K562 (cell line): ENCODE measurements around the gene ADGRF1. TPM values are rescaled to one million over a fixed set of nuclear protein-coding genes. Genes with fewer than 3 reads are reported as not detected.

Experiments used
- ATAC-seq: fragments of 200-7000 bp; cut with Tn5 transposase; 3 replicates; pipeline ENCODE4 v1.9.1; 2020; ENCODE audit warnings: moderate library complexity
- BruUV-seq: library from RNA; stranded (reverse); fragments of 400-500 nt; replicated peaks from 2 replicates; lab custom pipeline; 2021; lab: Mats Ljungman, UMichigan
- CTCF ChIA-PET: fragments of 300-600 bp; formaldehyde crosslinking; extraction: SDS; loops from one replicate; lab custom pipeline; 2021; ENCODE audit warnings: low intra/inter-chr PET ratio; lab: Yijun Ruan, JAX
- POLR2A ChIA-PET: fragments of 300-600, 350-650 bp; sonication (Branson Sonifier 250); formaldehyde crosslinking; extraction: SDS; loops from one replicate; lab custom pipeline; 2021; ENCODE audit warnings: antibody characterized with exemption, inconsistent platforms; lab: Yijun Ruan, JAX
- DNase-seq, 4 experiments: peaks; one replicate each; pipeline versions ENCODE4 v3.0.0 to v3.0.0-alpha.2; 2011 to 2018; ENCODE audit warnings: low spot score in 3 of 4, mixed read lengths in 3 of 4; ENCODE audit errors: extremely low read depth in 1 of 4
- FAIRE-seq: peaks from 2 replicates; lab custom pipeline; 2011; peaks lifted over from hg19 to GRCh38; lab: Jason Lieb, UNC
- H2AFZ ChIP-seq: 2 replicates; pipeline ENCODE4 v1.6.0; 2011; ENCODE audit warnings: low read depth, low read length, control low read depth, inconsistent platforms
- H3K27ac ChIP-seq: fragments of 200-600 bp; 3 replicates; pipeline ENCODE4 v1.8.0; 2011; ENCODE audit warnings: low read depth, mild to moderate bottlenecking, control low read depth, inconsistent platforms, low read length, moderate library complexity, mixed read lengths; ENCODE audit errors: extremely low read depth
- H3K27me3 ChIP-seq, 2 experiments: fragments of 300-600 bp in 1 of 2; 2 replicates in 1 of 2; 3 replicates in 1 of 2; pipeline versions ENCODE4 v1.6.0 to v1.8.0; 2011; ENCODE audit warnings: inconsistent platforms in 2 of 2, low read length in 2 of 2, mild to moderate bottlenecking in 1 of 2, mixed read lengths in 1 of 2, moderate library complexity in 1 of 2; ENCODE audit not compliant: control insufficient read depth in 2 of 2, insufficient read depth in 2 of 2
- H3K36me3 ChIP-seq: fragments of 300-600 bp; 3 replicates; pipeline ENCODE4 v1.8.0; 2011; ENCODE audit warnings: mild to moderate bottlenecking, low read length, inconsistent platforms; ENCODE audit not compliant: control insufficient read depth, insufficient read depth
- H3K4me1 ChIP-seq, 2 experiments: fragments of 200-600 bp in 1 of 2; replicated peaks in 1 of 2; 2 replicates in 1 of 2; 3 replicates in 1 of 2; pipeline versions ENCODE4 v1.5.1 to v1.8.0; 2011; ENCODE audit warnings: inconsistent platforms in 2 of 2, low read length in 2 of 2, mild to moderate bottlenecking in 1 of 2, mixed read lengths in 1 of 2, moderate library complexity in 1 of 2; ENCODE audit not compliant: control insufficient read depth in 2 of 2, insufficient read depth in 2 of 2
- H3K4me2 ChIP-seq: 2 replicates; pipeline ENCODE4 v1.6.1; 2011; ENCODE audit warnings: low read length, control low read depth, inconsistent platforms, mixed read lengths; ENCODE audit not compliant: insufficient read depth
- H3K4me3 ChIP-seq: fragments of 200-600 bp; sonication (generic), shearing (Covaris generic); 2 replicates; pipeline ENCODE4 v1.5.1; 2016; ENCODE audit warnings: control low read depth, inconsistent platforms
- H3K79me2 ChIP-seq: fragments of 200-600 bp; 3 replicates; pipeline ENCODE4 v1.8.0; 2011; ENCODE audit warnings: low read length, inconsistent platforms; ENCODE audit not compliant: control insufficient read depth, insufficient read depth
- H3K9ac ChIP-seq, 2 experiments: 2 replicates each; pipeline versions ENCODE4 v1.6.0 to v1.6.1; 2011; ENCODE audit warnings: low read depth in 2 of 2, low read length in 2 of 2, control low read depth in 1 of 2, inconsistent platforms in 1 of 2, mild to moderate bottlenecking in 1 of 2, mixed read lengths in 1 of 2; ENCODE audit not compliant: insufficient read depth in 1 of 2
- H3K9me1 ChIP-seq: one replicate; pipeline ENCODE4 v1.6.0; 2011; ENCODE audit warnings: inconsistent platforms, mild to moderate bottlenecking, low read length, moderate library complexity; ENCODE audit not compliant: control insufficient read depth, insufficient read depth
- H3K9me3 ChIP-seq: replicated peaks from 2 replicates; pipeline ENCODE4 v1.5.1; 2011; ENCODE audit warnings: low read depth, low read length, inconsistent platforms; ENCODE audit not compliant: control insufficient read depth, insufficient read depth
- H4K20me1 ChIP-seq: replicated peaks from 2 replicates; pipeline ENCODE4 v1.6.1; 2011; ENCODE audit warnings: low read length, inconsistent platforms, mixed read lengths; ENCODE audit not compliant: control insufficient read depth, insufficient read depth
- CREB1 ChIP-seq, 2 experiments: sonication (generic) in 1 of 2; formaldehyde crosslinking in 1 of 2; IDR thresholded peaks; 2 replicates each; pipeline versions ENCODE4 v1.6.1 to v1.8.0; 2012 to 2022; ENCODE audit warnings: inconsistent platforms in 1 of 2, mild to moderate bottlenecking in 1 of 2, missing genetic modification reagents in 1 of 2, moderate library complexity in 1 of 2
- MTA1 ChIP-seq: fragments of 450-650 bp; IDR thresholded peaks from 2 replicates; pipeline ENCODE4 v1.6.1; 2017; ENCODE audit warnings: borderline replicate concordance
- PURB ChIP-seq: sonication (generic); formaldehyde crosslinking; IDR thresholded peaks from 2 replicates; pipeline ENCODE4 v1.9.0; 2021; ENCODE audit warnings: low read depth, mild to moderate bottlenecking, missing genetic modification reagents
- SP1 ChIP-seq: sonication (generic); formaldehyde crosslinking; IDR thresholded peaks from 2 replicates; pipeline ENCODE4 v1.8.1; 2022; ENCODE audit warnings: mild to moderate bottlenecking, missing genetic modification reagents
- ZBTB7A ChIP-seq: IDR thresholded peaks from 2 replicates; pipeline ENCODE4 v1.6.1; 2011; ENCODE audit warnings: low read depth, mild to moderate bottlenecking, low read length, moderate library complexity, borderline replicate concordance; ENCODE audit not compliant: control insufficient read depth
- ZNF175 ChIP-seq: fragments of 200-800 bp; sonication (Bioruptor generic); IDR thresholded peaks from 2 replicates; pipeline ENCODE4 v1.6.1; 2016; ENCODE audit warnings: low read depth, mild to moderate bottlenecking, missing genetic modification characterization, missing compliant biosample characterization
- ZNF41 ChIP-seq: fragments of 250-450 bp; sonication (Bioruptor Pico); conservative IDR thresholded peaks from 2 replicates; pipeline ENCODE4 v1.4.0; 2020; ENCODE audit warnings: mild to moderate bottlenecking
- ZNF586 ChIP-seq: fragments of 450-650 bp; formaldehyde crosslinking; conservative IDR thresholded peaks from 2 replicates; pipeline ENCODE4 v1.4.0; 2020; ENCODE audit warnings: mild to moderate bottlenecking, moderate library complexity
- ZNF707 ChIP-seq: fragments of 250-450 bp; sonication (Bioruptor Pico); conservative IDR thresholded peaks from 2 replicates; pipeline ENCODE4 v1.8.0; 2022; ENCODE audit warnings: inconsistent platforms, mild to moderate bottlenecking, moderate library complexity
- ZNF77 ChIP-seq: fragments of 250-450 bp; sonication (Bioruptor Pico); IDR thresholded peaks from 2 replicates; pipeline ENCODE4 v1.5.0; 2020
- WGBS: fragments of 100-300 bp; shearing (Covaris generic); methylation state at CpG from one replicate; pipeline ENCODE4 v1.1.6; 2016; ENCODE audit warnings: low coverage, mixed read lengths; ENCODE audit not compliant: insufficient coverage; ENCODE audit errors: missing lambda C conversion rate; 5-methylcytosine and 5-hydroxymethylcytosine counted together
- in situ Hi-C: fragments of 300-500 bp; cut with MboI; formaldehyde crosslinking; loops from 4 replicates; pipeline ENCODE4 v1.15.0; 2018; ENCODE audit warnings: inconsistent platforms, mixed read lengths
- intact Hi-C: fragments of 100-400 bp; cut with micrococcal nuclease; formaldehyde crosslinking; loops from 2 replicates; pipeline ENCODE4 v1.14.2; 2022
- polyA plus RNA-seq, 8 experiments: library from polyadenylated mRNA; depleted of rRNA in 4 of 8; stranded (reverse) in 5 of 8; unstranded in 3 of 8; fragments of >200 nt; fragmentation: Nextera tagmentation in 2 of 8; fragmentation: Illumina TruSeq in 1 of 8; extraction: Ambion mirVana in 2 of 8; extraction: Trizol in 1 of 8; gene quantifications; 2 replicates each; pipeline versions ENCODE4 v1.2.1 to v1.2.3, GENCODE V29; 2011 to 2014; ENCODE audit warnings: inconsistent platforms in 1 of 8, missing spikeins in 1 of 8
- total RNA-seq, 7 experiments: library from RNA; depleted of rRNA in 6 of 7; stranded (reverse); fragments of >200 nt in 6 of 7; fragmentation: Illumina TruSeq in 2 of 7; extraction: Trizol in 2 of 7; gene quantifications; 2 replicates each; pipeline versions ENCODE4 v1.2.1 to v1.2.3, GENCODE V29; 2011 to 2021; ENCODE audit warnings: low replicate concordance in 1 of 7
- TF ChIP-seq, protein P1 (sequence below): fragments of 250-450 bp; sonication (Bioruptor Pico); IDR thresholded peaks from 2 replicates; pipeline ENCODE4 v1.8.0; 2021; ENCODE audit warnings: mild to moderate bottlenecking, moderate library complexity

Gene ADGRF1
- total and polyA plus RNA-seq, 9 of the 15 experiments (the other 6 are each of a cell fraction or from before 2014, with no cell fraction given): not detected

- no peak for FAIRE-seq
- no TSS peak for BruUV-seq
- Histone ChIP-seq H3K79me2 (no peaks in the 10 kb centered on the region), H2AFZ (no peak overlapping the region), H3K4me2 (no peak overlapping the region), H3K4me3 (no peak overlapping the region), H3K27ac (no peak overlapping the region), H3K9ac (no peak overlapping the region), H3K36me3 (no peaks in the 10 kb centered on the region), H3K9me3 (no peaks in the 10 kb centered on the region), H4K20me1 (no peaks in the 10 kb centered on the region), H3K27me3 (no peaks in the 10 kb centered on the region), H3K9me1 (no peaks in the 10 kb centered on the region), H3K4me1 (no peaks in the 10 kb centered on the region)
- intact Hi-C loops (no loop called here), in situ Hi-C loops (loop anchor here (10.0 kb wide), 1 partner anchor 188 kb away; no protein-coding TSS in a partner anchor)
- no peak for ATAC-seq
- ChIA-PET CTCF (no interaction called here), POLR2A (interaction anchor here (0.6 to 1.1 kb wide), 3 partner anchors 12 to 532 kb away, joined by 3 to 5 read pairs (median 4); no protein-coding TSS in a partner anchor)
- no peak for TF ChIP-seq CREB1 (IDR thresholded peaks at IDR 0.05)
- TF ChIP-seq CREB1 (CRISPR knock-in tag; IDR thresholded peaks at IDR 0.05): no peak
- TF ChIP-seq ZNF707 (CRISPR knock-in tag): no peak
- no peak for TF ChIP-seq MTA1
- TF ChIP-seq ZNF586: no peak
- TF ChIP-seq, protein P1, sequence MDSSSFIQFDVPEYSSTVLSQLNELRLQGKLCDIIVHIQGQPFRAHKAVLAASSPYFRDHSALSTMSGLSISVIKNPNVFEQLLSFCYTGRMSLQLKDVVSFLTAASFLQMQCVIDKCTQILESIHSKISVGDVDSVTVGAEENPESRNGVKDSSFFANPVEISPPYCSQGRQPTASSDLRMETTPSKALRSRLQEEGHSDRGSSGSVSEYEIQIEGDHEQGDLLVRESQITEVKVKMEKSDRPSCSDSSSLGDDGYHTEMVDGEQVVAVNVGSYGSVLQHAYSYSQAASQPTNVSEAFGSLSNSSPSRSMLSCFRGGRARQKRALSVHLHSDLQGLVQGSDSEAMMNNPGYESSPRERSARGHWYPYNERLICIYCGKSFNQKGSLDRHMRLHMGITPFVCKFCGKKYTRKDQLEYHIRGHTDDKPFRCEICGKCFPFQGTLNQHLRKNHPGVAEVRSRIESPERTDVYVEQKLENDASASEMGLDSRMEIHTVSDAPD (CRISPR knock-in tag): no peak
- no peak for TF ChIP-seq ZNF77 (CRISPR knock-in tag)
- TF ChIP-seq ZNF41 (CRISPR knock-in tag): no peak
- TF ChIP-seq ZNF175 (CRISPR knock-in tag): no peak
- no peak for TF ChIP-seq SP1 (CRISPR knock-in tag)
- no peak for TF ChIP-seq PURB (CRISPR knock-in tag)
- no peak for TF ChIP-seq ZBTB7A
- 0% methylated on average over 1 of the region's 1 CpG for WGBS
- no peak for DNase-seq
These were observed 1.2 kb upstream of the ADGRF1 start for GRCh38 chr6:47043286-47043685.
